Suprapubic skin (tissue), 4 donors: ENCODE results near the gene ATP6V0A4. TPM values are rescaled to one million over a fixed set of nuclear protein-coding genes. Genes with fewer than 3 reads are reported as not detected.
"Not testable (repeated sequence)": the region's sequence is repeated elsewhere in the genome, so short reads cannot be mapped to it uniquely, and the experiment has no call there.

Source experiments
- DNase-seq, 2 donors: peaks; one replicate each; pipeline ENCODE4 v3.0.0-alpha.2; 2019; ENCODE audit warnings: low spot score in 2 of 2
- H3K27ac ChIP-seq: fragments of 200-600 bp; sonication (generic); one replicate; pipeline ENCODE4 v1.5.1; 2019
- H3K27me3 ChIP-seq: fragments of 200-600 bp; sonication (generic); one replicate; pipeline ENCODE4 v1.5.1; 2019
- H3K36me3 ChIP-seq: fragments of 200-600 bp; sonication (generic); one replicate; pipeline ENCODE4 v1.5.1; 2019
- H3K4me1 ChIP-seq: fragments of 200-600 bp; sonication (generic); one replicate; pipeline ENCODE4 v1.5.1; 2019
- H3K4me3 ChIP-seq: fragments of 200-600 bp; sonication (generic); one replicate; pipeline ENCODE4 v1.5.1; 2019; ENCODE audit warnings: mild to moderate bottlenecking
- H3K9me3 ChIP-seq: fragments of 200-600 bp; sonication (generic); one replicate; pipeline ENCODE4 v1.5.1; 2019
- EP300 ChIP-seq: sonication (generic); formaldehyde crosslinking; IDR thresholded peaks from one replicate; pipeline ENCODE4 v1.6.1; 2017; ENCODE audit warnings: antibody characterized with exemption
- POLR2A ChIP-seq, 2 donors: fragments of 450-650 bp; IDR thresholded peaks; one replicate each; pipeline ENCODE4 v1.6.1; 2017; ENCODE audit warnings: antibody characterized with exemption in 2 of 2, mild to moderate bottlenecking in 2 of 2, moderate library complexity in 2 of 2
- POLR2AphosphoS5 ChIP-seq, 3 donors: sonication (generic); formaldehyde crosslinking; IDR thresholded peaks; one replicate each; pipeline ENCODE4 v1.6.1; 2017; ENCODE audit warnings: antibody characterized with exemption in 3 of 3
- WGBS: methylation state at CpG from one replicate; pipeline ENCODE4 v1.1.5; 2018; 5-methylcytosine and 5-hydroxymethylcytosine counted together
- total RNA-seq, 4 donors: library from RNA; depleted of rRNA; stranded (reverse); fragments of >200 nt; gene quantifications; one replicate each; pipeline ENCODE4 v1.1.0, GENCODE V29; 2016
- TF ChIP-seq, protein P1 (sequence below), 2 donors: fragments of 200-600 bp in 1 of 2; fragments of 450-650 bp in 1 of 2; sonication (generic) in 1 of 2; IDR thresholded peaks; one replicate each; pipeline ENCODE4 v1.5.1; 2016 to 2019; ENCODE audit warnings: antibody characterized with exemption in 2 of 2, mild to moderate bottlenecking in 1 of 2, moderate library complexity in 1 of 2

Gene ATP6V0A4
- total RNA-seq, 4 donors from 2014 or later: 16.6 to 37.2 (median 28.4) TPM

DNA sequence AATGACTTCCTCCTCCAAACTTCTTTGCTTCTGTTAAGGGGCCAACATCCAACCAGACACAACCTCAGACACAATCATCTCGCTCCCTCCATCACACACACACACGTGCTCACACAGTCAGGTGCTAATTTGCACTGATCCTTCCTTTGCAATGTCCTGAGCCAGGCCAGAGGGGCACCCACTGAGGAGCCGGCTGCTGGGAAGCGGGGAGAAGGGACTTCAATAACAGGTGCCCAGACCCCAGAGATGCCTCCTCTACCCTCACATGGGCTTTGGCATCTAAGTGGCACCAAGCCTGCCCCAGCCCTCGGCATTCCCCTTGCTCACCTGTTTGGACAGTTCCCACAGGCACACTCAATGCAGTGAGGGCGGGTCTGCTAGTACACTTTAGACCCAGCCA, 62.6 kb downstream of the ATP6V0A4 start:
- TF ChIP-seq EP300 (no peak), POLR2AphosphoS5 (IDR thresholded peaks at IDR 0.05) (no peak), POLR2A (IDR thresholded peaks at IDR 0.05) (no peak)
- TF ChIP-seq, protein P1, sequence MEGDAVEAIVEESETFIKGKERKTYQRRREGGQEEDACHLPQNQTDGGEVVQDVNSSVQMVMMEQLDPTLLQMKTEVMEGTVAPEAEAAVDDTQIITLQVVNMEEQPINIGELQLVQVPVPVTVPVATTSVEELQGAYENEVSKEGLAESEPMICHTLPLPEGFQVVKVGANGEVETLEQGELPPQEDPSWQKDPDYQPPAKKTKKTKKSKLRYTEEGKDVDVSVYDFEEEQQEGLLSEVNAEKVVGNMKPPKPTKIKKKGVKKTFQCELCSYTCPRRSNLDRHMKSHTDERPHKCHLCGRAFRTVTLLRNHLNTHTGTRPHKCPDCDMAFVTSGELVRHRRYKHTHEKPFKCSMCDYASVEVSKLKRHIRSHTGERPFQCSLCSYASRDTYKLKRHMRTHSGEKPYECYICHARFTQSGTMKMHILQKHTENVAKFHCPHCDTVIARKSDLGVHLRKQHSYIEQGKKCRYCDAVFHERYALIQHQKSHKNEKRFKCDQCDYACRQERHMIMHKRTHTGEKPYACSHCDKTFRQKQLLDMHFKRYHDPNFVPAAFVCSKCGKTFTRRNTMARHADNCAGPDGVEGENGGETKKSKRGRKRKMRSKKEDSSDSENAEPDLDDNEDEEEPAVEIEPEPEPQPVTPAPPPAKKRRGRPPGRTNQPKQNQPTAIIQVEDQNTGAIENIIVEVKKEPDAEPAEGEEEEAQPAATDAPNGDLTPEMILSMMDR (IDR thresholded peaks at IDR 0.05): no peak
- DNase-seq: no peak

DNA sequence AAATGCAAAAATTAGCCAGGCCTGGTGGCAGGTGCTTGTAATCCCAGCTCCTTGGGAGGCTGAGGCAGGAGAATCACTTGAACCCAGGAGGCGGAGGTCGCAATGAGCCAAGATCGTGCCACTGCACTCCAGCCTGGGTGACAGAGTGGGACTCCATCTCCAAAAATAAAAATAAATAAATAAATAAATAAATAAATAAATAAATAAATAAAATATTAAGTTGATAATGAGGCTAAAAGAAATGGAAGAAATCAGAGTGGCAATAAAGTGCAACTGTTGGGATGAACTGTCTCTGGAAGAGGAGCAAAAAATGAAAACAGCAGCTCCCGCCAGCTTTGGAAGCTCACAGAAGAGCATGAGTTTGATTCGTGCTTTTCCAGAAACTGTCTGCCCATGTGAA, 66.3 kb downstream of the ATP6V0A4 start:
- not testable (repeated sequence) for H3K27ac ChIP-seq, H3K4me1 ChIP-seq, H3K27me3 ChIP-seq, H3K4me3 ChIP-seq, H3K36me3 ChIP-seq, DNase-seq, H3K9me3 ChIP-seq
- 93% methylated on average over 5 of the region's 5 CpGs for WGBS

More for the DNA sequence above, 62.6 kb downstream of the ATP6V0A4 start:
- H3K9me3 ChIP-seq: no peaks in the 10 kb centered on the region
- no peak overlapping the region for H3K4me3 ChIP-seq
- no peaks in the 10 kb centered on the region for H3K27me3 ChIP-seq
- H3K27ac ChIP-seq: no peak overlapping the region
- no peaks in the 10 kb centered on the region for H3K36me3 ChIP-seq
- 63% methylated on average over 6 of the region's 6 CpGs for WGBS
- H3K4me1 ChIP-seq: no peaks in the 10 kb centered on the region

DNA sequence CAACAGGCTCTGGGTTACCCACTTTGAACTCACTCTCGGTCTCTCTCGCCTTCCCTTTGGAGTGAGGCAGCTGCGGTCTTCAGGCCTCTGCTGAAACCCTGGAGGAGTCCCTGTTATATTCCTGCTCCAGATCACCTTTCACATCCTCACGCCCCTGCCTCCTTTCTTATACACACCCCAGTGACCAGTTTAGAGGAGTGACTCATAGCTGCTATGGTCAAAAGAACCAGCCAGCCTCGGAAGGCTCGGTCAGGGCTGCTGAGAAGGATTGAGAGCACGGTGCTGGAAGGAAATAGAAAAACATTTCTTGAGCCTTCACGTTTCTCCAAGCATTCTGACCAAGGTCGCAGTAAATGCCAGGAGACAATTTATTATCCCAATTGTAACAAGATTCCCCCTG, 68.6 kb downstream of the ATP6V0A4 start:
- no peak for DNase-seq
- Histone ChIP-seq H3K36me3 (no peaks in the 10 kb centered on the region), H3K4me1 (no peaks in the 10 kb centered on the region), H3K27me3 (no peaks in the 10 kb centered on the region), H3K4me3 (no peak overlapping the region), H3K9me3 (no peaks in the 10 kb centered on the region), H3K27ac (no peak overlapping the region)
- no peak for TF ChIP-seq POLR2A (IDR thresholded peaks at IDR 0.05)
- no peak for TF ChIP-seq EP300
- no peak for TF ChIP-seq POLR2AphosphoS5 (IDR thresholded peaks at IDR 0.05)
- TF ChIP-seq, protein P1 (IDR thresholded peaks at IDR 0.05): no peak
- WGBS: 88% methylated on average over 9 of the region's 9 CpGs

DNA sequence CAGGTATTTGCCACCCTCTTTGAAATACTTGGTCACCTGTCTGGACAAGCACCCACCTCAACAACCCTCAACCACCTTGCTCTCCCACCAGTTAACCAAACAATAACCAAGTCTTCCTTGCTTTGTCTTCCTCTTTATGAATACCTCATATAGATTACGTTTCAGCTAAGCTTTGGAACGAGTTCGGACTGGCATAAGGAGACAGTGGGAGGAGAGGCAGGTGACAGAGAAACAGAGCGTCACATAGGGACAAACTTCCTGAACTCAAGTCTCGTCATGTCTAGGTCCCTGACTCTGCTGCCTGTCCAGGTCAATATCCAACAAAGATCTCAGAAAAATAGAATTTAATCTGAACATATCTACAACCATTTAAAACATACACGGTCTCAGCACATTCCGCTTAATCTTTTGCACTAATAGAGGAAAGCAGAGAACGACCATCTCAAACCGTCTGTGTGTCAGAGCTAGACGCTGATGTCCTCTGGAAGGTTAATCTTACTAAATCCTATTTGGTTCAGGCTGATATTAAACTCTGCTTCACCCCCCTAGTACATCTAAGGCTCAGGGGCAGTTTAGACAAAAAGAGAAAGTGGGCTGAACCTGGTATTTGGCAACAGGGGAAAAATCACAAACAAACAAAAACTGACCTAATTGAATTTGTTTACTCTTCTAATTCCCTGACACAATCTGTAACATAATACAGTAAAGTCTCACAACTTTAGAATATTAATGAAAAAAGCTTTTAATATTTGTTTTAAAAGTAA, 70.5 kb downstream of the ATP6V0A4 start:
- DNase-seq: no peak
- Histone ChIP-seq H3K27me3 (no peaks in the 10 kb centered on the region), H3K4me1 (no peaks in the 10 kb centered on the region), H3K4me3 (no peak overlapping the region), H3K36me3 (no peaks in the 10 kb centered on the region), H3K27ac (peak overlapping the region; percentile 48), H3K9me3 (no peaks in the 10 kb centered on the region)
- TF ChIP-seq, protein P1 (IDR thresholded peaks at IDR 0.05): no peak
- TF ChIP-seq EP300 (no peak), POLR2A (IDR thresholded peaks at IDR 0.05) (no peak), POLR2AphosphoS5 (IDR thresholded peaks at IDR 0.05) (no peak)
- 55% methylated on average over 10 of the region's 10 CpGs for WGBS

DNA sequence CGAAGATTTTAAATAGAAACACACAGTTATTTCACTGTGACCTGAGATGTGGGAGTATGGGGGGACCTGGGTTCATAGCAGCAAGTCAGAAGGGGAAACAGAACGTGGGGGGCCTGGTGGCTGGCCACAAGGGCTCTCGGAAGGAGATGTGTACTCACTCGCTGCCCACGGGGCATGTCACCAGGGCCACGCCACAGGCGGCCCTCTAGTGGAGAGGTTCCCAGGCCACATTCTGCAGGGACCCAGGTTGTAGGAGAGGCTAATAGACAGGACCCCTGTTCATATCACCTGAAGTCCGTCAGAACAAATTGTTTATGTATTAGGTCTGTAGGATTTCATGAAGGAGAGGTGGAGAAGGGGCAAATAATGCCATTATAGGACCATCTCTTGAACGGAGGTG, 71.7 kb downstream of the ATP6V0A4 start:
- WGBS: 76% methylated on average over 9 of the region's 9 CpGs
- Histone ChIP-seq H3K9me3 (no peaks in the 10 kb centered on the region), H3K4me3 (no peak overlapping the region), H3K27me3 (no peaks in the 10 kb centered on the region), H3K36me3 (no peaks in the 10 kb centered on the region), H3K4me1 (peaks cover 3% of the 10 kb centered on the region), H3K27ac (no peak overlapping the region)
- TF ChIP-seq POLR2A (IDR thresholded peaks at IDR 0.05) (no peak), EP300 (no peak), POLR2AphosphoS5 (IDR thresholded peaks at IDR 0.05) (no peak)
- TF ChIP-seq, protein P1 (IDR thresholded peaks at IDR 0.05): no peak
- no peak for DNase-seq

DNA sequence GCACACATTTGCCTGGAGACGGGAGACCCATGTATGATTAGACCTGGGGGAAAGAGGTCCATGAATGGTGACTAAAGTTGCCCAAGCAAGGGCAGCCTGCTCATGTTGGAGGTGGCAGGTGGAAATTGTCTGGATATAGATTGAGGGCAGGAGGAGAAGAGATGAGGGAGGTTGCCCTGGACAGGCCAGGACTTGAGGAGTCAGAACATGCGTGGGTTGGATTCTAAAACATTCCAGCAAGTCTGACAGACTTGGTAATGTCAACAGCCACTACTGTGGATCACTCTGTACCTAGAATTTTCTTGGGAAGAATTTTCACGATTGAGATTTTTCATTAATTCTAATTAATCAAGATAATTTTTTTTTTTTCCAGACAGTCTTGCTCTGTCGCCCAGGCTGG, 77.7 kb downstream of the ATP6V0A4 start:
- no peak for TF ChIP-seq EP300
- no peak for TF ChIP-seq POLR2A (IDR thresholded peaks at IDR 0.05)
- no peak for TF ChIP-seq POLR2AphosphoS5 (IDR thresholded peaks at IDR 0.05)
- TF ChIP-seq, protein P1 (IDR thresholded peaks at IDR 0.05): no peak
- Histone ChIP-seq H3K27me3 (no peaks in the 10 kb centered on the region), H3K9me3 (no peaks in the 10 kb centered on the region), H3K4me1 (peaks cover 11% of the 10 kb centered on the region), H3K27ac (peak overlapping the region; percentile 48), H3K36me3 (no peaks in the 10 kb centered on the region), H3K4me3 (no peak overlapping the region)
- WGBS: 62% methylated on average over 4 of the region's 4 CpGs
- DNase-seq: no peak
